HCT116 (cell line): Measurements from ENCODE around the gene PCDH17. TPM values are rescaled to one million over a fixed set of nuclear protein-coding genes. Genes with fewer than 3 reads are reported as not detected.

Experiments used
- ATAC-seq: fragments of 200-7000 bp; cut with Tn5 transposase; 2 replicates; pipeline ENCODE4 v1.9.1; 2020; ENCODE audit warnings: mild to moderate bottlenecking, moderate library complexity
- BruUV-seq: library from RNA; stranded (reverse); fragments of 400-500 nt; replicated peaks from 2 replicates; lab custom pipeline; 2021; lab: Mats Ljungman, UMichigan
- CTCF ChIA-PET: fragments of 300-600 bp; sonication (Branson Sonifier 250); formaldehyde crosslinking; loops from one replicate; lab custom pipeline; 2021; ENCODE audit warnings: antibody characterized with exemption; lab: Charles Lee
- POLR2A ChIA-PET: fragments of 300-600, 350-600 bp; sonication (Branson Sonifier 250); formaldehyde crosslinking; loops from one replicate; lab custom pipeline; 2021; ENCODE audit warnings: antibody characterized with exemption; lab: Charles Lee
- RAD21 ChIA-PET, 2 experiments: fragments of 300-600 bp; sonication (Branson Sonifier 250); formaldehyde crosslinking; loops; one replicate each; lab custom pipeline; 2023; ENCODE audit warnings: low total read pairs in 2 of 2; ENCODE audit not compliant: uncharacterized antibody in 2 of 2, unreplicated experiment in 2 of 2, low non-redundant PET in 1 of 2; lab: Charles Lee
- DNase-seq: peaks from one replicate; pipeline ENCODE4 v3.0.0-alpha.2; 2010; ENCODE audit warnings: low read depth, low spot score
- H2AFZ ChIP-seq: fragments of 200-600 bp; shearing (Covaris generic), sonication (generic); 2 replicates; pipeline ENCODE4 v1.6.1; 2017; ENCODE audit warnings: low read depth, mixed run types, mixed read lengths, antibody characterized with exemption, low read length; ENCODE audit not compliant: poor library complexity, severe bottlenecking
- H3K27ac ChIP-seq: 2 replicates; pipeline ENCODE4 v1.5.1; 2012; ENCODE audit warnings: low read depth, low read length
- H3K27me3 ChIP-seq: fragments of 200-600 bp; sonication (generic); 2 replicates; pipeline ENCODE4 v1.6.1; 2016; ENCODE audit warnings: mixed run types, low read length, mixed read lengths; ENCODE audit not compliant: insufficient read depth
- H3K36me3 ChIP-seq, 2 experiments: fragments of 200-500 bp in 1 of 2; fragments of 200-600 bp in 1 of 2; sonication (Bioruptor generic) in 1 of 2; sonication (generic) in 1 of 2; 2 replicates each; pipeline versions ENCODE4 v1.5.1 to v1.6.1; 2014 to 2016; ENCODE audit warnings: low read length in 2 of 2, inconsistent platforms in 1 of 2, mixed read lengths in 1 of 2, mixed run types in 1 of 2; ENCODE audit not compliant: insufficient read depth in 2 of 2, control insufficient read depth in 1 of 2
- H3K4me1 ChIP-seq, 2 experiments: fragments of 200-600 bp in 1 of 2; sonication (generic) in 1 of 2; 2 replicates each; pipeline versions ENCODE4 v1.5.1 to v1.6.1; 2012 to 2017; ENCODE audit warnings: low read length in 2 of 2, inconsistent platforms in 1 of 2, mild to moderate bottlenecking in 1 of 2, mixed read lengths in 1 of 2, mixed run types in 1 of 2, moderate library complexity in 1 of 2; ENCODE audit not compliant: insufficient read depth in 2 of 2, control insufficient read depth in 1 of 2
- H3K4me2 ChIP-seq: fragments of 200-600 bp; sonication (generic); 2 replicates; pipeline ENCODE4 v1.6.1; 2017; ENCODE audit warnings: mixed run types, low read length, mixed read lengths
- H3K4me3 ChIP-seq, 2 experiments: fragments of 200-600 bp in 1 of 2; sonication (generic) in 1 of 2; replicated peaks in 1 of 2; 2 replicates each; pipeline ENCODE4 v1.5.1; 2011 to 2016; ENCODE audit warnings: low read length in 2 of 2, control low read depth in 1 of 2, low read depth in 1 of 2, mild to moderate bottlenecking in 1 of 2, mixed read lengths in 1 of 2, mixed run types in 1 of 2
- H3K79me2 ChIP-seq: fragments of 200-600 bp; sonication (generic); 2 replicates; pipeline ENCODE4 v1.6.1; 2017; ENCODE audit warnings: mild to moderate bottlenecking, mixed run types, low read length, moderate library complexity, mixed read lengths; ENCODE audit not compliant: insufficient read depth
- H3K9ac ChIP-seq: fragments of 200-600 bp; sonication (generic); 2 replicates; pipeline ENCODE4 v1.6.1; 2016; ENCODE audit warnings: low read length, mixed read lengths
- H3K9me2 ChIP-seq: fragments of 200-600 bp; sonication (generic), shearing (Covaris generic); 2 replicates; pipeline ENCODE4 v1.6.1; 2017; ENCODE audit warnings: mixed run types, mild to moderate bottlenecking, moderate library complexity; ENCODE audit not compliant: insufficient read depth
- H3K9me3 ChIP-seq, 2 experiments: fragments of 200-500 bp in 1 of 2; fragments of 200-600 bp in 1 of 2; sonication (Bioruptor generic) in 1 of 2; sonication (generic) in 1 of 2; 2 replicates each; pipeline ENCODE4 v1.6.1; 2014 to 2017; ENCODE audit warnings: low read length in 2 of 2, mixed read lengths in 2 of 2, inconsistent platforms in 1 of 2, low read depth in 1 of 2, mild to moderate bottlenecking in 1 of 2, mixed run types in 1 of 2, moderate library complexity in 1 of 2; ENCODE audit not compliant: control insufficient read depth in 1 of 2, insufficient read depth in 1 of 2
- H4K20me1 ChIP-seq: fragments of 200-600 bp; sonication (generic), shearing (Covaris generic); 2 replicates; pipeline ENCODE4 v1.6.1; 2017; ENCODE audit warnings: mixed run types, mild to moderate bottlenecking, moderate library complexity; ENCODE audit not compliant: insufficient read depth
- CBX3 ChIP-seq: IDR thresholded peaks from 2 replicates; pipeline ENCODE4 v1.6.1; 2012; ENCODE audit warnings: low read depth
- CEBPB ChIP-seq: IDR thresholded peaks from 2 replicates; pipeline ENCODE4 v1.6.1; 2012; ENCODE audit warnings: low read depth
- EGR1 ChIP-seq: IDR thresholded peaks from 2 replicates; pipeline ENCODE4 v1.6.1; 2012; ENCODE audit warnings: low read depth
- ELF1 ChIP-seq: IDR thresholded peaks from 2 replicates; pipeline ENCODE4 v1.6.1; 2012; ENCODE audit warnings: low read depth, borderline replicate concordance
- EZH2 ChIP-seq: fragments of 200-600 bp; sonication (generic); IDR thresholded peaks from 2 replicates; pipeline ENCODE4 v1.6.1; 2017; ENCODE audit warnings: antibody characterized with exemption, mixed run types
- FOSL1 ChIP-seq: IDR thresholded peaks from 2 replicates; pipeline ENCODE4 v1.6.1; 2012; ENCODE audit warnings: low read depth
- JUND ChIP-seq: IDR thresholded peaks from 2 replicates; pipeline ENCODE4 v1.6.1; 2012
- POLR2A ChIP-seq: IDR thresholded peaks from 2 replicates; pipeline ENCODE4 v1.7.0; 2011; ENCODE audit warnings: borderline replicate concordance; ENCODE audit not compliant: insufficient read depth, insufficient read length; ENCODE audit errors: extremely low read depth
- SIN3A ChIP-seq: IDR thresholded peaks from 2 replicates; pipeline ENCODE4 v1.6.1; 2012; ENCODE audit warnings: low read depth
- SP1 ChIP-seq: IDR thresholded peaks from 2 replicates; pipeline ENCODE4 v1.6.1; 2012; ENCODE audit warnings: low read depth
- TCF7L2 ChIP-seq: IDR thresholded peaks from 2 replicates; pipeline ENCODE4 v1.7.0; 2011; ENCODE audit warnings: borderline replicate concordance, inconsistent platforms; ENCODE audit not compliant: insufficient read depth, insufficient read length; ENCODE audit errors: extremely low read depth
- YY1 ChIP-seq: IDR thresholded peaks from 2 replicates; pipeline ENCODE4 v1.6.1; 2011; ENCODE audit warnings: low read length, low read depth, moderate library complexity, mild to moderate bottlenecking; ENCODE audit not compliant: insufficient replicate concordance; ENCODE audit errors: extremely low read depth
- ZFX ChIP-seq: fragments of 450-650 bp; IDR thresholded peaks from 2 replicates; pipeline ENCODE4 v1.6.1; 2017
- ZNF274 ChIP-seq: fragments of 200-500 bp; sonication (Bioruptor generic); IDR thresholded peaks from 2 replicates; pipeline ENCODE4 v1.6.1; 2014; ENCODE audit warnings: mild to moderate bottlenecking, low read depth, low read length, inconsistent platforms
- intact Hi-C: fragments of 100-400 bp; cut with micrococcal nuclease; formaldehyde crosslinking; loops from 2 replicates; pipeline ENCODE4 v1.10.0; 2022
- total RNA-seq: library from RNA; stranded (reverse); gene quantifications from one replicate; pipeline ENCODE4 v1.2.1, GENCODE V29; 2021; ENCODE audit not compliant: unreplicated experiment
- TF ChIP-seq, protein P1 (sequence below): IDR thresholded peaks from 2 replicates; pipeline ENCODE4 v1.6.1; 2012
- TF ChIP-seq, protein P2 (sequence below), 3 experiments: fragments of 200-600 bp in 1 of 3; sonication (generic) in 1 of 3; IDR thresholded peaks in 2 of 3; conservative IDR thresholded peaks in 1 of 3; 2 replicates each; pipeline ENCODE4 v1.5.1; 2012 to 2017; ENCODE audit warnings: low read depth in 2 of 3, low read length in 2 of 3, antibody characterized with exemption in 1 of 3, borderline replicate concordance in 1 of 3, control low read depth in 1 of 3, mild to moderate bottlenecking in 1 of 3, mixed read lengths in 1 of 3, mixed run types in 1 of 3, moderate library complexity in 1 of 3; ENCODE audit not compliant: insufficient read depth in 1 of 3
- TF ChIP-seq, protein P3 (sequence below): IDR thresholded peaks from 2 replicates; pipeline ENCODE4 v1.6.1; 2011; ENCODE audit warnings: mild to moderate bottlenecking, low read length, moderate library complexity; ENCODE audit not compliant: insufficient replicate concordance; ENCODE audit errors: extremely low read depth

The PCDH17 gene
- total RNA-seq, 1 experiment from 2014 or later, result 0.02 TPM

DNA sequence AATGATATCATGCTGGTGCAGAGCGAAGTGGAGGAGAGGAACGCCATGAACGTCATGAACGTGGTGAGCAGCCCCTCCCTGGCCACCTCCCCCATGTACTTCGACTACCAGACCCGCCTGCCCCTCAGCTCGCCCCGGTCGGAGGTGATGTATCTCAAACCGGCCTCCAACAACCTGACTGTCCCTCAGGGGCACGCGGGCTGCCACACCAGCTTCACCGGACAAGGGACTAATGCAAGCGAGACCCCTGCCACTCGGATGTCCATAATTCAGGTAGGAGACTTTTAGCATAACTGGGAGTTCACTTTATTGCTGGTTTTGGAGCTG, 3.3 kb downstream of the PCDH17 start:
- ChIA-PET RAD21 (no interaction called here), CTCF (no interaction called here), POLR2A (no interaction called here)
- no peak for DNase-seq
- H2AFZ ChIP-seq, result no peak overlapping the region
- no peaks in the 10 kb centered on the region for H3K9me2 ChIP-seq
- H3K9ac ChIP-seq, result no peak overlapping the region
- no peaks in the 10 kb centered on the region for H3K79me2 ChIP-seq
- ATAC-seq, result no peak
- H4K20me1 ChIP-seq, result no peaks in the 10 kb centered on the region
- H3K4me3 ChIP-seq, result no peak overlapping the region
- H3K36me3 ChIP-seq, result no peaks in the 10 kb centered on the region
- no TSS peak for BruUV-seq
- no peaks in the 10 kb centered on the region for H3K27me3 ChIP-seq
- no peak for TF ChIP-seq TCF7L2
- TF ChIP-seq, protein P1, sequence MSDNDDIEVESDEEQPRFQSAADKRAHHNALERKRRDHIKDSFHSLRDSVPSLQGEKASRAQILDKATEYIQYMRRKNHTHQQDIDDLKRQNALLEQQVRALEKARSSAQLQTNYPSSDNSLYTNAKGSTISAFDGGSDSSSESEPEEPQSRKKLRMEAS, result no peak
- no peak for TF ChIP-seq ZFX
- TF ChIP-seq SP1, result no peak
- no peak for TF ChIP-seq CEBPB
- no peak for TF ChIP-seq CBX3
- no peak for TF ChIP-seq FOSL1
- TF ChIP-seq POLR2A, result no peak
- no peak for TF ChIP-seq ZNF274
- TF ChIP-seq EZH2, result no peak
- TF ChIP-seq ELF1, result no peak
- TF ChIP-seq JUND, result no peak
- TF ChIP-seq EGR1, result no peak
- TF ChIP-seq SIN3A, result no peak
- intact Hi-C loops, result no loop called here
- H3K27ac ChIP-seq, result no peak overlapping the region
- H3K4me2 ChIP-seq, result no peak overlapping the region
- H3K4me1 ChIP-seq, result no peaks in the 10 kb centered on the region
- peaks cover 3 to 13% of the 10 kb centered on the region in 2 experiments; a peak in 2 of 4 replicates for H3K9me3 ChIP-seq

DNA sequence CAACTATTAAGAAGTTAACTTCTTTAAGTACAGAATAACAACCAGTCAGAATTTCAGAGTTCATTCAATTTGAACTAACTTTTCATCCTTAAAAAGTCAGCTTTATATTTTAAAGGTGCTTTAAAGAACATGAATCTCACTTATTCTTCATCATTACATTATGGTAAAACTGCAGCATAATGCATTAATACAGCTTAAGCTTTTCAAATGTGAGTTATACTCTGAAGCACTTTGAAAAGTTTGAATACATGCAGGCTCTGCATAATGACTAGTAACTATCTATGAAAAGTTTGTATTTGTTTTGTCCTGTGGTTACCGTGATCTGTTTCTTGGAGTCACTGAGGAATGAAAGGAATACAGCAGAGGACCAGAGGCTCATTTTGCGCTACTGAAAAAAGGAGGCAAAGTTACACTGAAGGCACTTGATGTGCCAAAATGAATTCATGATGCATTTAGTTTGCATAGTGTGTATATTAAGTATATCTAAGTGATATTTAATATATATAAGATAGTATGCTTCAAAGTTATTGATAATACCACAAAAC, 4.1 kb downstream of the PCDH17 start:
- H3K27ac ChIP-seq, result no peak overlapping the region
- H2AFZ ChIP-seq, result no peak overlapping the region
- no peak overlapping the region for H3K4me3 ChIP-seq
- H3K79me2 ChIP-seq, result no peaks in the 10 kb centered on the region
- no peaks in the 10 kb centered on the region for H3K36me3 ChIP-seq
- no peak for ATAC-seq
- peaks cover 4 to 13% of the 10 kb centered on the region in 2 experiments; a peak in 2 of 4 replicates for H3K9me3 ChIP-seq
- ChIA-PET RAD21 (no interaction called here), CTCF (no interaction called here), POLR2A (no interaction called here)
- H4K20me1 ChIP-seq, result no peaks in the 10 kb centered on the region
- H3K9me2 ChIP-seq, result no peaks in the 10 kb centered on the region
- no peaks in the 10 kb centered on the region for H3K27me3 ChIP-seq
- H3K4me2 ChIP-seq, result no peak overlapping the region
- intact Hi-C loops, result no loop called here
- H3K4me1 ChIP-seq, result no peaks in the 10 kb centered on the region
- no peak for DNase-seq
- H3K9ac ChIP-seq, result no peak overlapping the region
- no TSS peak for BruUV-seq
- TF ChIP-seq ELF1 (no peak), SP1 (no peak), YY1 (no peak), ZNF274 (no peak), TCF7L2 (no peak), JUND (no peak)
- TF ChIP-seq, protein P2, sequence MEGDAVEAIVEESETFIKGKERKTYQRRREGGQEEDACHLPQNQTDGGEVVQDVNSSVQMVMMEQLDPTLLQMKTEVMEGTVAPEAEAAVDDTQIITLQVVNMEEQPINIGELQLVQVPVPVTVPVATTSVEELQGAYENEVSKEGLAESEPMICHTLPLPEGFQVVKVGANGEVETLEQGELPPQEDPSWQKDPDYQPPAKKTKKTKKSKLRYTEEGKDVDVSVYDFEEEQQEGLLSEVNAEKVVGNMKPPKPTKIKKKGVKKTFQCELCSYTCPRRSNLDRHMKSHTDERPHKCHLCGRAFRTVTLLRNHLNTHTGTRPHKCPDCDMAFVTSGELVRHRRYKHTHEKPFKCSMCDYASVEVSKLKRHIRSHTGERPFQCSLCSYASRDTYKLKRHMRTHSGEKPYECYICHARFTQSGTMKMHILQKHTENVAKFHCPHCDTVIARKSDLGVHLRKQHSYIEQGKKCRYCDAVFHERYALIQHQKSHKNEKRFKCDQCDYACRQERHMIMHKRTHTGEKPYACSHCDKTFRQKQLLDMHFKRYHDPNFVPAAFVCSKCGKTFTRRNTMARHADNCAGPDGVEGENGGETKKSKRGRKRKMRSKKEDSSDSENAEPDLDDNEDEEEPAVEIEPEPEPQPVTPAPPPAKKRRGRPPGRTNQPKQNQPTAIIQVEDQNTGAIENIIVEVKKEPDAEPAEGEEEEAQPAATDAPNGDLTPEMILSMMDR (IDR thresholded peaks at IDR 0.05 in 2 of 3, conservative IDR thresholded peaks at IDR 0.05 in 1 of 3; ENCODE audit: borderline replicate concordance in 1 of 3, insufficient read depth in 1 of 3, low read depth in 2 of 3, low read length in 2 of 3), result no peak
- TF ChIP-seq, protein P1, result no peak
- TF ChIP-seq, protein P3, sequence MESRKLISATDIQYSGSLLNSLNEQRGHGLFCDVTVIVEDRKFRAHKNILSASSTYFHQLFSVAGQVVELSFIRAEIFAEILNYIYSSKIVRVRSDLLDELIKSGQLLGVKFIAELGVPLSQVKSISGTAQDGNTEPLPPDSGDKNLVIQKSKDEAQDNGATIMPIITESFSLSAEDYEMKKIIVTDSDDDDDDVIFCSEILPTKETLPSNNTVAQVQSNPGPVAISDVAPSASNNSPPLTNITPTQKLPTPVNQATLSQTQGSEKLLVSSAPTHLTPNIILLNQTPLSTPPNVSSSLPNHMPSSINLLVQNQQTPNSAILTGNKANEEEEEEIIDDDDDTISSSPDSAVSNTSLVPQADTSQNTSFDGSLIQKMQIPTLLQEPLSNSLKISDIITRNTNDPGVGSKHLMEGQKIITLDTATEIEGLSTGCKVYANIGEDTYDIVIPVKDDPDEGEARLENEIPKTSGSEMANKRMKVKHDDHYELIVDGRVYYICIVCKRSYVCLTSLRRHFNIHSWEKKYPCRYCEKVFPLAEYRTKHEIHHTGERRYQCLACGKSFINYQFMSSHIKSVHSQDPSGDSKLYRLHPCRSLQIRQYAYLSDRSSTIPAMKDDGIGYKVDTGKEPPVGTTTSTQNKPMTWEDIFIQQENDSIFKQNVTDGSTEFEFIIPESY, result no peak
